Endodermal cell (in vitro differentiated cells): ENCODE results near the gene DLGAP3. TPM values are rescaled to one million over a fixed set of nuclear protein-coding genes. Genes with fewer than 3 reads are reported as not detected.

ENCODE experiments used
- DNase-seq: peaks from one replicate; pipeline ENCODE4 v3.0.0-alpha.2; 2017
- H3K27ac ChIP-seq: 2 replicates; pipeline ENCODE4 v1.5.1; 2013; ENCODE audit warnings: mild to moderate bottlenecking, low read depth, low read length, moderate library complexity
- H3K27me3 ChIP-seq: 2 replicates; pipeline ENCODE4 v1.6.1; 2013; ENCODE audit warnings: mild to moderate bottlenecking, low read length, moderate library complexity; ENCODE audit not compliant: insufficient read depth, control insufficient read depth, poor library complexity, severe bottlenecking
- H3K36me3 ChIP-seq: 2 replicates; pipeline ENCODE4 v1.7.0; 2013; ENCODE audit warnings: mild to moderate bottlenecking, low read length, moderate library complexity; ENCODE audit not compliant: control insufficient read depth, insufficient read depth
- H3K4me1 ChIP-seq: one replicate; pipeline ENCODE4 v1.7.0; 2013; ENCODE audit warnings: low read length; ENCODE audit not compliant: control insufficient read depth, insufficient read depth
- H3K4me3 ChIP-seq: 2 replicates; pipeline ENCODE4 v1.5.1; 2013; ENCODE audit warnings: mild to moderate bottlenecking, low read length, moderate library complexity
- H3K9ac ChIP-seq: 2 replicates; pipeline ENCODE4 v1.6.1; 2013; ENCODE audit warnings: mild to moderate bottlenecking, low read length, moderate library complexity; ENCODE audit not compliant: poor library complexity, severe bottlenecking; ENCODE audit errors: extremely low read depth
- H3K9me3 ChIP-seq: 2 replicates; pipeline ENCODE4 v1.6.1; 2013; ENCODE audit warnings: mild to moderate bottlenecking, low read length, moderate library complexity; ENCODE audit not compliant: control insufficient read depth
- H3K27ac Mint-ChIP-seq: 2 replicates; pipeline ENCODE4 v1.8.0; 2020; ENCODE audit warnings: mixed read lengths
- H3K27me3 Mint-ChIP-seq: 2 replicates; pipeline ENCODE4 v1.8.0; 2021; ENCODE audit warnings: mild to moderate bottlenecking, mixed read lengths; ENCODE audit not compliant: insufficient read depth
- H3K36me3 Mint-ChIP-seq: 2 replicates; pipeline ENCODE4 v1.8.0; 2020; ENCODE audit warnings: low read depth, mixed read lengths
- H3K4me1 Mint-ChIP-seq: 2 replicates; pipeline ENCODE4 v1.8.0; 2020; ENCODE audit warnings: mixed read lengths
- H3K4me3 Mint-ChIP-seq: 2 replicates; pipeline ENCODE4 v1.8.0; 2020; ENCODE audit warnings: mild to moderate bottlenecking, moderate library complexity, mixed read lengths
- H3K9me3 Mint-ChIP-seq: 2 replicates; pipeline ENCODE4 v1.8.0; 2020; ENCODE audit warnings: mild to moderate bottlenecking, mixed read lengths
- WGBS, 2 experiments: methylation state at CpG; one replicate each; pipeline versions ENCODE4 v1.1.5 to v1.1.7; 2013; ENCODE audit warnings: missing lambda C conversion rate in 2 of 2, mixed read lengths in 1 of 2; ENCODE audit not compliant: insufficient coverage in 1 of 2, insufficient read length in 1 of 2; 5-methylcytosine and 5-hydroxymethylcytosine counted together
- total RNA-seq, 2 donors: library from RNA; stranded (reverse); fragmentation: NEBNext Ultra II Directional in 1 of 2; extraction: Animal tissue kit (Norgen Biotek cat#: 25700) in 1 of 2; gene quantifications; 2 replicates in 1 of 2; 3 replicates in 1 of 2; pipeline ENCODE4 v1.2.1, GENCODE V29; 2021
- TF ChIP-seq, protein P1 (sequence below): fragments of 200-600 bp; sonication (generic); conservative IDR thresholded peaks from 2 replicates; pipeline ENCODE4 v1.5.0; 2021; ENCODE audit warnings: antibody characterized with exemption, mild to moderate bottlenecking

Gene DLGAP3
- total RNA-seq, 2 donors from 2014 or later: 4.4 to 4.6 TPM

GRCh38 chr1:34887593-34887992, 41.9 kb downstream of the DLGAP3 start:
- H3K27me3 ChIP-seq: peaks cover 52% of the 10 kb centered on the region
- TF ChIP-seq, protein P1, sequence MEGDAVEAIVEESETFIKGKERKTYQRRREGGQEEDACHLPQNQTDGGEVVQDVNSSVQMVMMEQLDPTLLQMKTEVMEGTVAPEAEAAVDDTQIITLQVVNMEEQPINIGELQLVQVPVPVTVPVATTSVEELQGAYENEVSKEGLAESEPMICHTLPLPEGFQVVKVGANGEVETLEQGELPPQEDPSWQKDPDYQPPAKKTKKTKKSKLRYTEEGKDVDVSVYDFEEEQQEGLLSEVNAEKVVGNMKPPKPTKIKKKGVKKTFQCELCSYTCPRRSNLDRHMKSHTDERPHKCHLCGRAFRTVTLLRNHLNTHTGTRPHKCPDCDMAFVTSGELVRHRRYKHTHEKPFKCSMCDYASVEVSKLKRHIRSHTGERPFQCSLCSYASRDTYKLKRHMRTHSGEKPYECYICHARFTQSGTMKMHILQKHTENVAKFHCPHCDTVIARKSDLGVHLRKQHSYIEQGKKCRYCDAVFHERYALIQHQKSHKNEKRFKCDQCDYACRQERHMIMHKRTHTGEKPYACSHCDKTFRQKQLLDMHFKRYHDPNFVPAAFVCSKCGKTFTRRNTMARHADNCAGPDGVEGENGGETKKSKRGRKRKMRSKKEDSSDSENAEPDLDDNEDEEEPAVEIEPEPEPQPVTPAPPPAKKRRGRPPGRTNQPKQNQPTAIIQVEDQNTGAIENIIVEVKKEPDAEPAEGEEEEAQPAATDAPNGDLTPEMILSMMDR: no peak

DNA sequence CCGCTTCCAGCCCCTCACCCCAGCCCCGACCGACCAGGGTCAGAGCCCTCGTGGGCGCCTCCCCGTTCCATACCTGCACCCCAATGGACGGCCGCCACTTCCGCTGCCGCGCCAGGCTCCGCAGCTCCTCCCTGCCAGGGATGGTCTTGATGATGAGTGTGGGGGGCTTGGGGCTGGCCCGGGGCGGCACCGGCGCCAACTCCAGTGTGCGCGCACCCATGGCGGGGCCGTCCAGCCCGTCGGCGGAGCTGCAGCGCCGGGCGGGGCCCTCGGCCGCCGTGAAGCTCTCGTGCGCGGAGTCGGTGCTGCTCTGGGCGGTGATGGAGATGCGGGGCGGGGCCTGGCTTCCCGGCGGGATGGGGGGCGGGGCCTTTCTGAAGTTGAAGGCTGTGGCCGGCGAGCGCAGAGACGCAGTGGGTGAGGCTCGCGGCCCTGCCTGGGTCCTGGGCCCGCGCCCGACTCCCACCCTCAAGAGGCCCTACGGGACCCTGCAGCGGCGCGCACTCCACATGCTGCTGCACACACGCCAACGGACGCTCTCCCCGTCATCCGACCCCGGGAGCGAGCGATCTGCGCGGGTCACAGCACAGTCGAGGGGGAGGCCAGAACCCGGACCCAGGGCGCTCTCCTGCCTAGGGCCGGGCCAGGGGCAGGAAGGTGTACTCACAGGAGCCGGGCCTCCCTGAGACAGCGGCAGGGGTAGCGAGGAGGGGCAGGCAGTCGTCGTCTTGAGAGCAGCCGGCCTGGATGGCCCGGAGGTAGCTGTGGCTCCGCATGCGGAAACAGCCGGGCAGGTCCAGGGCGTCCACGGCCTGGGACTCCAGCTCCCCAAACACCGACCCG, 43.8 kb downstream of the DLGAP3 start:
- peaks cover 55% of the 10 kb centered on the region for H3K27me3 ChIP-seq
- no peaks in the 10 kb centered on the region for H3K9me3 ChIP-seq
- peak overlapping the region; percentile 56 for H3K4me3 Mint-ChIP-seq
- no peak overlapping the region for H3K27ac ChIP-seq
- no peak overlapping the region for H3K27ac Mint-ChIP-seq
- TF ChIP-seq, protein P1: no peak
- H3K4me3 ChIP-seq: peak overlapping the region; percentile 58
- H3K36me3 Mint-ChIP-seq: no peaks in the 10 kb centered on the region
- WGBS, 2 experiments: 8 to 14% methylated on average over 13 to 80 of the region's 80 CpGs
- H3K27me3 Mint-ChIP-seq: peaks cover 68% of the 10 kb centered on the region
- no peak overlapping the region for H3K9ac ChIP-seq
- peak; percentile 94 for DNase-seq
- no peaks in the 10 kb centered on the region for H3K9me3 Mint-ChIP-seq
- peaks cover 3% of the 10 kb centered on the region for H3K4me1 Mint-ChIP-seq
- no peaks in the 10 kb centered on the region for H3K4me1 ChIP-seq
- H3K36me3 ChIP-seq: no peaks in the 10 kb centered on the region

More at GRCh38 chr1:34887593-34887992, 41.9 kb downstream of the DLGAP3 start:
- H3K9ac ChIP-seq: no peak overlapping the region
- H3K4me1 ChIP-seq: no peaks in the 10 kb centered on the region
- H3K36me3 ChIP-seq: no peaks in the 10 kb centered on the region
- H3K4me3 ChIP-seq: no peak overlapping the region
- H3K9me3 ChIP-seq: peaks cover 8% of the 10 kb centered on the region
- WGBS, 2 experiments: 92 to 93% methylated on average over 3 to 4 of the region's 4 CpGs
- DNase-seq: peak; percentile 13
- H3K4me1 Mint-ChIP-seq: peaks cover 3% of the 10 kb centered on the region
- H3K9me3 Mint-ChIP-seq: peaks cover 10% of the 10 kb centered on the region
- no peaks in the 10 kb centered on the region for H3K36me3 Mint-ChIP-seq
- peaks cover 63% of the 10 kb centered on the region for H3K27me3 Mint-ChIP-seq
- H3K27ac Mint-ChIP-seq: no peak overlapping the region
- H3K4me3 Mint-ChIP-seq: no peak overlapping the region
- no peak overlapping the region for H3K27ac ChIP-seq

GRCh38 chr1:34884961-34885360, 44.5 kb downstream of the DLGAP3 start:
- TF ChIP-seq, protein P1: peak; percentile 74
- Histone ChIP-seq H3K4me1 (no peaks in the 10 kb centered on the region), H3K36me3 (no peaks in the 10 kb centered on the region), H3K27ac (no peak overlapping the region), H3K9ac (no peak overlapping the region), H3K4me3 (no peak overlapping the region), H3K9me3 (no peaks in the 10 kb centered on the region), H3K27me3 (peaks cover 55% of the 10 kb centered on the region)
- H3K36me3 Mint-ChIP-seq: no peaks in the 10 kb centered on the region
- peaks cover 3% of the 10 kb centered on the region for H3K4me1 Mint-ChIP-seq
- H3K27me3 Mint-ChIP-seq: peaks cover 64% of the 10 kb centered on the region
- peak overlapping the region; percentile 56 for H3K4me3 Mint-ChIP-seq
- H3K9me3 Mint-ChIP-seq: no peaks in the 10 kb centered on the region
- no peak overlapping the region for H3K27ac Mint-ChIP-seq
- DNase-seq: peak; percentile 87
- 30 to 44% methylated on average over 4 to 19 of the region's 19 CpGs for WGBS, 2 experiments
